ENCODE data around the gene AK1. TPM values are rescaled to one million over a fixed set of nuclear protein-coding genes. Genes with fewer than 3 reads are reported as not detected.

AK1 gene
- total RNA-seq, 1 donor from 2014 or later, result 64.5 TPM

DNA sequence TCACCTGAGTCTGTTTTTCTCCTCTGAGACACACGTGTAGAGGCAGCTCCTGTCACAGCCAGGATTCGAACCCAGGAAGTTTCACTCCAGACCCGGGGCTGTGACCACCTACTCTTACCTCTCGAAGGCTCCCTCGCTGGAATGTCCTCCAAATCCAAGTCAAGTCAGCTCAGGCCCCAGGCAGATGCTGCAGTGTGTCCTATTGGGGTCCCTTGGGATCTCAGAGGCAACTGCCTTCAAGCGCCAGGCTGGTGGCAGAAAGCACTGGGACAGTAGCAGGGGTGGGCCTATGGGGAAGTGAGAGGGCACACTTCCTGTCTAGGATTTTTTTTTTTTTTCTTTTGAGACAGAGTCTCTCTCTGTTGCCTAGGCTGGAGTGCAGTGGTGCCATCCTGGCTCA lies 40.1 kb upstream of the AK1 start:
- no peaks in the 10 kb centered on the region for H3K9me3 ChIP-seq
- no peaks in the 10 kb centered on the region for H3K27me3 ChIP-seq
- H3K36me3 ChIP-seq, result peaks cover 11 to 13% of the 10 kb centered on the region in 2 donors
- H3K4me1 ChIP-seq, result peaks cover 10 to 47% of the 10 kb centered on the region in 2 donors
- peak overlapping the region in 1 of 2 donors; percentile 51 for H3K4me3 ChIP-seq
- intact Hi-C loops (cut with DNase I), result loop anchor here (1.0 to 5.0 kb wide), 4 partner anchors 20 to 200 kb away; partner anchors contain the start of genes AK1, FPGS, PTRH1 and TTC16
- TF ChIP-seq, protein P1, sequence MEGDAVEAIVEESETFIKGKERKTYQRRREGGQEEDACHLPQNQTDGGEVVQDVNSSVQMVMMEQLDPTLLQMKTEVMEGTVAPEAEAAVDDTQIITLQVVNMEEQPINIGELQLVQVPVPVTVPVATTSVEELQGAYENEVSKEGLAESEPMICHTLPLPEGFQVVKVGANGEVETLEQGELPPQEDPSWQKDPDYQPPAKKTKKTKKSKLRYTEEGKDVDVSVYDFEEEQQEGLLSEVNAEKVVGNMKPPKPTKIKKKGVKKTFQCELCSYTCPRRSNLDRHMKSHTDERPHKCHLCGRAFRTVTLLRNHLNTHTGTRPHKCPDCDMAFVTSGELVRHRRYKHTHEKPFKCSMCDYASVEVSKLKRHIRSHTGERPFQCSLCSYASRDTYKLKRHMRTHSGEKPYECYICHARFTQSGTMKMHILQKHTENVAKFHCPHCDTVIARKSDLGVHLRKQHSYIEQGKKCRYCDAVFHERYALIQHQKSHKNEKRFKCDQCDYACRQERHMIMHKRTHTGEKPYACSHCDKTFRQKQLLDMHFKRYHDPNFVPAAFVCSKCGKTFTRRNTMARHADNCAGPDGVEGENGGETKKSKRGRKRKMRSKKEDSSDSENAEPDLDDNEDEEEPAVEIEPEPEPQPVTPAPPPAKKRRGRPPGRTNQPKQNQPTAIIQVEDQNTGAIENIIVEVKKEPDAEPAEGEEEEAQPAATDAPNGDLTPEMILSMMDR (IDR thresholded peaks at IDR 0.05), result no peak
- no peak for DNase-seq (ENCODE audit: low spot score in 2 of 2)
- H3K27ac ChIP-seq, result peak overlapping the region; percentile 69 to 74

DNA sequence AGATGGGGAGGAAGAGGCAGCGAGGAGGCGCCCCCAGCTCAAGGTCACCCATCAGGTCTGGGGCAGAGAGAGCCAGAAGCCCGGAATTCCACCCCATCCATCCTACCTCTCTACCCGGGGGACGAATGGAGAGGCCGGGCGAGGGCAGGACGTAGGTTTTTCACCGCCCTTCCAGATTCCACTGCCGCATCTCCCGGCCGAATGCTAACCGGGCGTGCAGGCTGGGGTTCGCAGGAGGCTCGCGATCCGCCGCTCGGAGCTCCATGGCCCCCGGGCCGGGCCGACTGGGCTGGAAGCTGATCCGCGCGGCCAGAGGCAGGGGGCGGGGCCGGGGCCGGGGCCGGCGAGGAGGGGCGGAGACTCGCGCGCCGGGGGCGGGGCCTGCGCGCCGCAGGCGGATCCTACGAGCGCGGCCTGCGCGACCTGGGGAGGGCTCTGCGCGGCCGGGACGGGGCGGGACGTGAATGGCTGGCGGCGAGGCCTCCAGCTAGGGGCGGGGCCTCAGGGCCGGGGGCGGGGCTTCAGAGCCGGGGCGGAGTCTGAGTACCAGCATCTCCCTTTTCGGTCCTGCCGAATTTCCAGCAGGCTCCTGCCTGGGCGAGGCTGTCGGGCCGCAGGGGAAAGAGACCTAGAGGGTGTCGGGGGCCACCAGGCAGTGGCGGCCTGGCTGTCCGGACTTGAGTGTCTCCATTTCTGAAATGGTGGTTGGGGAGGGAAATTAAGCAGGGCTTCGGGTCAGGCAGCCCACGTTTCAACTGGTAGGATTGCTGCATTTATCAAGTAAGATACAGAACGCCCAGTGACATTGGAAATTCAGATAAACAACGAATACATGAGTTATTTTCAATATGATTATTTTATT lies 39.5 kb upstream of the AK1 start, which contains the start of gene ST6GALNAC4:
TSS of gene ST6GALNAC4 (minus strand) at position 322 of the 862 bp plus-strand sequence. CDS start 622 bp downstream, outside the sequence.
- Histone ChIP-seq H3K4me1 (peaks cover 10 to 47% of the 10 kb centered on the region in 2 donors), H3K4me3 (peak within 1 kb of the TSS; percentile 64 to 69), H3K36me3 (peaks cover 17 to 20% of the 10 kb centered on the region in 2 donors), H3K27me3 (no peaks in the 10 kb centered on the region), H3K27ac (peak within 1 kb of the TSS; percentile 69 to 79), H3K9me3 (no peaks in the 10 kb centered on the region)
- intact Hi-C loops (cut with DNase I), result loop anchor here (1.0 to 5.0 kb wide), 3 partner anchors 20 to 200 kb away; partner anchors contain the start of genes FPGS, PTRH1 and TTC16
- DNase-seq (ENCODE audit: low spot score in 2 of 2), result peak; percentile 81 to 97
- TF ChIP-seq, protein P1 (IDR thresholded peaks at IDR 0.05), result no peak

DNA sequence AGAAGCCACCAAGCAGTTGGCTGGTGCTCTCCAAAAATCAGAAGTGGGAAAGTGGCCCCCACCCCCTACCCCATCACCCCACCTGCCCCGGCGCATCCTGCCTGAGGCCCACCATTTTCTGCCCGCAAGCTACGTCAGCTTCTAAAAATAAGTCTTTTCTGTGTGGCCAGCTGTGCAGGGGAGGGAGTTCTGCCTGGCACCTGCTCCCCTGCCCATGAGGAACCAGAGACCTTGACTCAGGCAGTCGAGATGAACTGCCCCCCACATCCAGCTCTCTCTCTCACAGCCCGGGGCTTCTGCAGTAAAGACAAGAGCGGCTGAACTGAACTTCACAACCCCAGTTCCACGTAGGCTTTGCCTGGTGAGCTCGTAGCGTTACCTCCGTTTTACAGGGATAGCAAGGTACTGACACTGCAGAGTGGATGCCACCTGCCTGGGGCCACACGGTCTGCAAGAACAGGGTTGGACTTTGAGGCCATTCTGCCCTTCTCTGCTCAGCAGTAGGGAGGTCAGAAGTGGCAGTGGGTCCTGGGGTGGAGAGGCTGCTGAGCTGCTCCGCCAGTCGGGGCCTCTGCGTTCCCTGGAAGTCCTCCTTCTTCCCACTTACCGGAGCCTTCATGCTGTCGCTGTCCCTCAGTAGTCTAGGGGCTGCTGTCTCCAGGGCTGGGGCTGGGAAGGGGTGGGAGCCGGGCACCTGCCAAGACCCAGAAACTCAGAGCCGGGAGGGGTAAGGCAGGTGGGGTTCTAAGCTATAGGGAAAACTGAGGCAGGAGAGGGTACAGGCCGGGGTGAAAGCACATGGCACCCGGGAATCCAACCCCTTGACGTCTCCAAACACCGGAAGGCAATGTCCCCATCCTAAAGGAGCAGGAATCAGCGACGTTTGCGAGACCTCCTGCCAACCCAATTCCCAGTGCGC lies 38.6 kb upstream of the AK1 start:
- Histone ChIP-seq H3K36me3 (peaks cover 23 to 28% of the 10 kb centered on the region in 2 donors), H3K4me3 (peak overlapping the region; percentile 64 to 69), H3K4me1 (peaks cover 10 to 40% of the 10 kb centered on the region in 2 donors), H3K27me3 (no peaks in the 10 kb centered on the region), H3K27ac (peak overlapping the region; percentile 62 to 79), H3K9me3 (no peaks in the 10 kb centered on the region)
- intact Hi-C loops (cut with DNase I), result loop anchor here (2.0 to 5.0 kb wide), 2 partner anchors 113 to 199 kb away; partner anchors contain the start of genes FPGS, PTRH1 and TTC16
- no peak for DNase-seq (ENCODE audit: low spot score in 2 of 2)
- TF ChIP-seq, protein P1 (IDR thresholded peaks at IDR 0.05), result no peak

DNA sequence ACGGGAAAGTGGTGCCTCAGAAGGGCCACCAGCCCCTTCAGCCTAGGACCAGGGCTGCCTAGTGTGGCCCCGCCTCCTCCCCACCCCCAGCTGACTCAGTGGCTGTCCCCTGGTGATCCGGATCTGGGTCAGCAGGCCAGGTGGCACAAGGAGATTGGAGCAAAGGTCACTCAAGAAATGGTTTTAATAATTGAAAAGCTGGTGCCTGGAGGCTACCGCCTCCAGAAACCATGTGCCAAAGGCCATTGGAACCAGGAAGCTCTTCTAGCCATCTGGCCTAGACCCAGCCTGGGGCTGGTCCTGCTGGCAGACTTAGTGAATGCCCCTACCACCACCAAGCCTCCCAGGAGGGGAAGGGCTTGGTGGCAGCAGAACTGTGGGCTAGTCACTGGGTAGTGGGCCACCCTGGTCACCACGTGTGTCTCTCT lies 37.9 kb upstream of the AK1 start:
- intact Hi-C loops (cut with DNase I), result loop anchor here (5.0 kb wide), 1 partner anchor 198 kb away; the partner anchor contains the start of genes PTRH1 and TTC16
- Histone ChIP-seq H3K4me3 (peak overlapping the region in 1 of 2 donors; percentile 69), H3K36me3 (peaks cover 27 to 34% of the 10 kb centered on the region in 2 donors), H3K27me3 (no peaks in the 10 kb centered on the region), H3K4me1 (peaks cover 10 to 40% of the 10 kb centered on the region in 2 donors), H3K27ac (peak overlapping the region; percentile 62 to 79), H3K9me3 (no peaks in the 10 kb centered on the region)
- DNase-seq (ENCODE audit: low spot score in 2 of 2), result no peak
- TF ChIP-seq, protein P1 (IDR thresholded peaks at IDR 0.05), result no peak

DNA sequence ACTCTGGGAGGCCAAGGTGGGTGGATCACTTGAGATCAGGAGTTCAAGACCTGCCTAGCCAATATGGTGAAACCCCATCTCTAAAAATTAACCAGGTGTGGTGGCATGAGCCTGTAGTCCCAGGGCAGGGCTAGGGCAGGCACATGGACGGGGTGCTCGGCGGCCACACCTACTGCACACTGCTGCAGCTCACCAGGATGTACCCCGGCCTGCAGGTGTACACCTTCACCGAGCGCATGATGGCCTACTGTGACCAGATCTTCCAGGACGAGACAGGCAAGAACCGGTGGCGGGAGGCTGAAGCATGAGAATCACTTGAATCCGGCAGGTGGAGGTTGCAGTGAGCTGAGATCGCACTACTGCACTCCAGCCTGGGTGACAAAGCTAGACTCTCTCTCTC lies 36.2 kb upstream of the AK1 start:
- H3K4me1 ChIP-seq, result peaks cover 10 to 27% of the 10 kb centered on the region in 2 donors

More for the DNA sequence above, 36.2 kb upstream of the AK1 start:
- H3K27me3 ChIP-seq, result no peaks in the 10 kb centered on the region
- H3K36me3 ChIP-seq, result peaks cover 33 to 41% of the 10 kb centered on the region in 2 donors
- no peak for DNase-seq (ENCODE audit: low spot score in 2 of 2)
- no peak overlapping the region for H3K4me3 ChIP-seq
- H3K27ac ChIP-seq, result no peak overlapping the region
- H3K9me3 ChIP-seq, result no peaks in the 10 kb centered on the region
- TF ChIP-seq, protein P1 (IDR thresholded peaks at IDR 0.05), result no peak
- intact Hi-C loops (cut with DNase I), result no loop called here
